ENCODE data around the gene HIP1. TPM values are rescaled to one million over a fixed set of nuclear protein-coding genes. Genes with fewer than 3 reads are reported as not detected.
A peak's percentile ranks its signal among the peaks of the same experiment; 100 is the strongest.

HIP1 gene
- total RNA-seq, 1 donor from 2014 or later = 14.0 TPM

- peaks cover 11% of the 10 kb centered on the region for H3K4me1 Mint-ChIP-seq (ENCODE audit: low read depth, unreplicated experiment)
- FAIRE-seq = no peak
- H2AFZ ChIP-seq (ENCODE audit: low read depth, low read length) = no peak overlapping the region
Observed at GRCh38 chr7:75534727-75535307, 203.9 kb downstream of the HIP1 start.

GRCh38 chr7:75533926-75534325 lies 204.8 kb downstream of the HIP1 start:
- no peak for FAIRE-seq

More at GRCh38 chr7:75534727-75535307, 203.9 kb downstream of the HIP1 start:
- Histone ChIP-seq H3K4me1 (ENCODE audit: insufficient read depth, low read length) (peaks cover 10% of the 10 kb centered on the region), H3K27ac (ENCODE audit: low read depth, low read length) (no peak overlapping the region), H3K79me2 (ENCODE audit: insufficient read depth, low read length) (no peaks in the 10 kb centered on the region), H3K4me3 (ENCODE audit: insufficient read depth, low read depth, low read length) (no peak overlapping the region), H3K4me2 (ENCODE audit: low read length) (peak overlapping the region; percentile 66), H3K36me3 (ENCODE audit: insufficient read depth, low read length) (peaks cover 8% of the 10 kb centered on the region), H3K27me3 (ENCODE audit: insufficient read depth, low read length) (no peaks in the 10 kb centered on the region), H4K20me1 (ENCODE audit: insufficient read depth, low read length) (no peaks in the 10 kb centered on the region), H3K9ac (ENCODE audit: low read length) (peak overlapping the region; percentile 13), H3K9me3 (ENCODE audit: insufficient read depth, low read depth, low read length) (no peaks in the 10 kb centered on the region)
- Mint-ChIP-seq H3K4me3 (ENCODE audit: unreplicated experiment) (no peak overlapping the region), H3K27ac (ENCODE audit: unreplicated experiment) (no peak overlapping the region), H3K9me3 (ENCODE audit: unreplicated experiment) (no peaks in the 10 kb centered on the region), H3K36me3 (ENCODE audit: low read depth, unreplicated experiment) (peaks cover 14% of the 10 kb centered on the region), H3K27me3 (ENCODE audit: low read depth, unreplicated experiment) (no peaks in the 10 kb centered on the region)
- peak; percentile 84 for DNase-seq (ENCODE audit: low read depth)
- no peak for TF ChIP-seq EZH2 (IDR thresholded peaks at IDR 0.05; ENCODE audit: insufficient read depth, low read length)
- TF ChIP-seq CTCF (IDR thresholded peaks at IDR 0.05; ENCODE audit: insufficient read depth, low read depth, low read length) = no peak

More at GRCh38 chr7:75533926-75534325, 204.8 kb downstream of the HIP1 start:
- H3K4me2 ChIP-seq (ENCODE audit: low read length) = no peak overlapping the region
- H3K79me2 ChIP-seq (ENCODE audit: insufficient read depth, low read length) = no peaks in the 10 kb centered on the region
- no peaks in the 10 kb centered on the region for H3K9me3 ChIP-seq (ENCODE audit: insufficient read depth, low read depth, low read length)
- H3K9me3 Mint-ChIP-seq (ENCODE audit: unreplicated experiment) = no peaks in the 10 kb centered on the region
- peaks cover 10% of the 10 kb centered on the region for H3K4me1 ChIP-seq (ENCODE audit: insufficient read depth, low read length)
- H3K27ac ChIP-seq (ENCODE audit: low read depth, low read length) = no peak overlapping the region
- no peak overlapping the region for H3K27ac Mint-ChIP-seq (ENCODE audit: unreplicated experiment)
- H4K20me1 ChIP-seq (ENCODE audit: insufficient read depth, low read length) = no peaks in the 10 kb centered on the region
- H3K36me3 Mint-ChIP-seq (ENCODE audit: low read depth, unreplicated experiment) = peaks cover 14% of the 10 kb centered on the region
- H3K4me3 Mint-ChIP-seq (ENCODE audit: unreplicated experiment) = no peak overlapping the region
- TF ChIP-seq EZH2 (IDR thresholded peaks at IDR 0.05; ENCODE audit: insufficient read depth, low read length) (no peak), CTCF (IDR thresholded peaks at IDR 0.05; ENCODE audit: insufficient read depth, low read depth, low read length) (no peak)
- H2AFZ ChIP-seq (ENCODE audit: low read depth, low read length) = no peak overlapping the region
- no peak for DNase-seq (ENCODE audit: low read depth)
- H3K27me3 ChIP-seq (ENCODE audit: insufficient read depth, low read length) = no peaks in the 10 kb centered on the region
- H3K27me3 Mint-ChIP-seq (ENCODE audit: low read depth, unreplicated experiment) = no peaks in the 10 kb centered on the region
- H3K9ac ChIP-seq (ENCODE audit: low read length) = no peak overlapping the region
- H3K4me3 ChIP-seq (ENCODE audit: insufficient read depth, low read depth, low read length) = no peak overlapping the region
- peaks cover 11% of the 10 kb centered on the region for H3K4me1 Mint-ChIP-seq (ENCODE audit: low read depth, unreplicated experiment)
- H3K36me3 ChIP-seq (ENCODE audit: insufficient read depth, low read length) = peaks cover 4% of the 10 kb centered on the region

Data from astrocyte (in vitro differentiated cells and primary cell).